Calu3 (cell line): ENCODE data around the gene TAF1D. TPM values are rescaled to one million over a fixed set of nuclear protein-coding genes. Genes with fewer than 3 reads are reported as not detected.
A peak's percentile ranks its signal among the peaks of the same experiment; 100 is the strongest.
"Not testable (repeated sequence)": the region's sequence is repeated elsewhere in the genome, so short reads cannot be mapped to it uniquely, and the experiment has no call there.

Experiments used
- BruUV-seq: library from RNA; stranded (reverse); fragments of 400-500 nt; replicated peaks from 2 replicates; lab custom pipeline; 2021; lab: Mats Ljungman, UMichigan
- CTCF ChIA-PET: fragments of 300-600 bp; sonication (Branson Sonifier 250); formaldehyde crosslinking; loops from one replicate; lab custom pipeline; 2022; ENCODE audit warnings: antibody characterized with exemption; lab: Charles Lee
- DNase-seq: peaks from one replicate; pipeline ENCODE4 v3.0.0; 2022
- H3K27ac Mint-ChIP-seq: one replicate; pipeline ENCODE4 v1.8.0; 2022; ENCODE audit warnings: mixed read lengths; ENCODE audit not compliant: unreplicated experiment
- H3K27me3 Mint-ChIP-seq: one replicate; pipeline ENCODE4 v1.8.0; 2022; ENCODE audit warnings: mixed read lengths; ENCODE audit not compliant: unreplicated experiment
- H3K36me3 Mint-ChIP-seq: one replicate; pipeline ENCODE4 v1.8.0; 2022; ENCODE audit warnings: mild to moderate bottlenecking, moderate library complexity, mixed read lengths; ENCODE audit not compliant: insufficient read depth, unreplicated experiment
- H3K4me1 Mint-ChIP-seq: one replicate; pipeline ENCODE4 v1.8.0; 2022; ENCODE audit warnings: mild to moderate bottlenecking, low read depth, mixed read lengths; ENCODE audit not compliant: unreplicated experiment
- H3K4me3 Mint-ChIP-seq: one replicate; pipeline ENCODE4 v1.8.0; 2022; ENCODE audit warnings: mild to moderate bottlenecking, low read depth, moderate library complexity, mixed read lengths; ENCODE audit not compliant: unreplicated experiment
- H3K9me3 Mint-ChIP-seq: one replicate; pipeline ENCODE4 v1.8.0; 2022; ENCODE audit warnings: low read depth, mixed read lengths; ENCODE audit not compliant: unreplicated experiment
- intact Hi-C: fragments of 100-400 bp; cut with micrococcal nuclease; formaldehyde crosslinking; loops from one replicate; pipeline ENCODE4 v1.10.0; 2022; ENCODE audit not compliant: unreplicated experiment
- total RNA-seq: library from RNA; stranded (reverse); gene quantifications from 2 replicates; pipeline ENCODE4 v1.2.3, GENCODE V29; 2022
- TF ChIP-seq, protein P1 (sequence below): fragments of 200-600 bp; IDR thresholded peaks from one replicate; pipeline ENCODE4 v1.8.0; 2022; ENCODE audit warnings: antibody characterized with exemption; ENCODE audit not compliant: unreplicated experiment

The TAF1D gene
- total RNA-seq, 1 experiment from 2014 or later = 107 TPM

DNA sequence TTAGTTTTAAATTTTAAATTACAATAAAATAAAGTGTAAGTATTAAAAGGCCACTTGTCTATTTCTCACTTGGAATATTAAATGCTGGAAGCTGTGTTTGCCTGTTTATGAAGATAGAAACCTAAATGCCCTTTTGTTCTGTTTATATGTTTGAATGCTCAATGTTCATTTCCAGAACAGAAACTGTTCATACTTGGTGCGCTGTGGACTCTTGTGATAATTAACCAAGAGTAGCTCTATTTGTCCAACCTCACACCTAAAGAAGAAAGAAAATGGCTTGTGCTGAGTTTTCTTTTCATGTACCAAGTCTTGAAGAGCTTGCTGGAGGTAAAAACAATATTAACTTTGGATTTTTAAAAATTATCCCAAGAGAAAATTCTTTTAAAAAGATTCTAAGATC is 5.8 kb upstream of the TAF1D start:
- intact Hi-C loops = no loop called here

DNA sequence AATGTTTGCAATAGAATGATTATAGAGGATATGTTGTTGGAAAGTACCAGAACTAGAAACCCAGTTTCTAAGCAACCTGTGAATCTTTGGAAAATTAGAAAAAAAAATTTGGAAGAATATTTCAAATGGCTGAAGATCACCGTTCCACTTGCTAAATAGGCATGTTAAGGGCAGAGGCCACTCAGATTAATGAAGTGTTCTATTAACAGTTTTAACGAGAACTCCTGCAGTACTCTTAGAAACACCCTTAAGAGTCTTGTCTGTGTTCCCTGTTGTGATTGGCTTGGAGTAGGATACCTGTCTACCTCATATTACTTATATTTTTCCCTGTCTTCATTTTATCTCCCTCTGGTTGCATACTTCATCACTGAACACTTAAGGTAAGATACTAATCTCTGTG is 4.8 kb upstream of the TAF1D start:
- no peaks in the 10 kb centered on the region for H3K9me3 Mint-ChIP-seq
- CTCF ChIA-PET = no interaction called here
- H3K27me3 Mint-ChIP-seq = no peaks in the 10 kb centered on the region
- TF ChIP-seq, protein P1, sequence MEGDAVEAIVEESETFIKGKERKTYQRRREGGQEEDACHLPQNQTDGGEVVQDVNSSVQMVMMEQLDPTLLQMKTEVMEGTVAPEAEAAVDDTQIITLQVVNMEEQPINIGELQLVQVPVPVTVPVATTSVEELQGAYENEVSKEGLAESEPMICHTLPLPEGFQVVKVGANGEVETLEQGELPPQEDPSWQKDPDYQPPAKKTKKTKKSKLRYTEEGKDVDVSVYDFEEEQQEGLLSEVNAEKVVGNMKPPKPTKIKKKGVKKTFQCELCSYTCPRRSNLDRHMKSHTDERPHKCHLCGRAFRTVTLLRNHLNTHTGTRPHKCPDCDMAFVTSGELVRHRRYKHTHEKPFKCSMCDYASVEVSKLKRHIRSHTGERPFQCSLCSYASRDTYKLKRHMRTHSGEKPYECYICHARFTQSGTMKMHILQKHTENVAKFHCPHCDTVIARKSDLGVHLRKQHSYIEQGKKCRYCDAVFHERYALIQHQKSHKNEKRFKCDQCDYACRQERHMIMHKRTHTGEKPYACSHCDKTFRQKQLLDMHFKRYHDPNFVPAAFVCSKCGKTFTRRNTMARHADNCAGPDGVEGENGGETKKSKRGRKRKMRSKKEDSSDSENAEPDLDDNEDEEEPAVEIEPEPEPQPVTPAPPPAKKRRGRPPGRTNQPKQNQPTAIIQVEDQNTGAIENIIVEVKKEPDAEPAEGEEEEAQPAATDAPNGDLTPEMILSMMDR = no peak
- DNase-seq = no peak
- no TSS peak for BruUV-seq
- peaks cover 12% of the 10 kb centered on the region for H3K4me1 Mint-ChIP-seq
- no peak overlapping the region for H3K27ac Mint-ChIP-seq
- intact Hi-C loops = no loop called here
- peak overlapping the region; percentile 64 for H3K4me3 Mint-ChIP-seq
- peaks cover 19% of the 10 kb centered on the region for H3K36me3 Mint-ChIP-seq

More for the DNA sequence above, 5.8 kb upstream of the TAF1D start:
- TF ChIP-seq, protein P1 = no peak
- Mint-ChIP-seq H3K27me3 (no peaks in the 10 kb centered on the region), H3K4me1 (peaks cover 12% of the 10 kb centered on the region), H3K27ac (no peak overlapping the region), H3K36me3 (peaks cover 9% of the 10 kb centered on the region), H3K9me3 (no peaks in the 10 kb centered on the region), H3K4me3 (no peak overlapping the region)
- CTCF ChIA-PET = no interaction called here
- no peak for DNase-seq
- no TSS peak for BruUV-seq

DNA sequence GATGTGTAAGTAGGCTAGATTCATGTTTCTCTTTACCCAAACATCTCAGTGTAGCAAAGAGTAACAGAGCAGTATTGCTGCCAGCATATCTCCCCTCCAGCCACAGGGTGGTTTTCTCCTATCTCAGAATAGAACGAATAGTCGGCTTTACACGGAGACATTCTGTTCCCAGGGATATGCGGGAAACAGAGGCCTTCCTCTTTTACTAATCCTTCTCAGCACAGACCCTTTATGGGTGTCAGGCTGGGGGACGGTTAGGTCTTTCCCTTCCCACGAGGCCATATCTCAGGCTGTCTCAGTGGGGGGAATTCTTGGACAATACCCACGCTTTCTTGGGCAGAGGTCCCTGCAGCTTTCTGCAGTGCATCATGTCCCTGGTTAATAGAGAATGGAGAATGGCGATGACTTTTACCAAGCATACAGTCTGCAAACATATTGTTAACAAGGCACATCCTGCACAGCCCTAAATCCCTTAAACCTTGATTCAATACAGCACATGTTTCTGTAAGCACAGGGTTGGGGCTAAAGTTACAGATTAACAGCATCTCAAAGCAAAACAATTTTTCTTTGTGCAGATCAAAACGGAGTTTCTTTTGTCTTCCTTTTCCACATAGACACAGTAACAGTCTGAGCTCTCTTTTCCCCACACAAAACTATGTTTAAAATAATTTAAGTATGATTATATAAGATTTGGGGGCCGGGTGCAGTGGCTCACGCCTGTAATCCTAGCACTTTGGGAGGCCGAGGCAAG is 3.9 kb upstream of the TAF1D start:
- H3K27ac Mint-ChIP-seq, H3K27me3 Mint-ChIP-seq, H3K9me3 Mint-ChIP-seq, intact Hi-C loops, CTCF ChIA-PET, BruUV-seq, DNase-seq: not testable (repeated sequence)
- H3K36me3 Mint-ChIP-seq = peaks cover 28% of the 10 kb centered on the region
- H3K4me3 Mint-ChIP-seq = peak overlapping the region; percentile 64
- peaks cover 12% of the 10 kb centered on the region for H3K4me1 Mint-ChIP-seq

DNA sequence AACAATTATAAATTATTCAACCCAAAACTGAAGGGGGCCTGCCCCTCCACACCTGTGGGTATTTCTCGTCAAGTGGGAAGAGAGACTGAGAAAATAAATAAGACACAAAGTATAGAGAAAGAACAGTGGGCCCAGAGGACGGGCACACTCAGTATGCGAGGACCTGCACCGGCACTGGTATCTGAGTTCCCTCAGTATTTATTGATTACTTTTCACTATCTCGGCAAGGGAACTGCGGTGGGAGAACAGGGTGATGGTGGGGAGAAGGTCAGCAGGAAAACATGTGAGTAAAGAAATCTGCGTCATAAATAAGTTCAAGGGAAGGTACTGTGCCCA is 3.3 kb upstream of the TAF1D start:
- H3K36me3 Mint-ChIP-seq = peaks cover 33% of the 10 kb centered on the region
- H3K9me3 Mint-ChIP-seq = no peaks in the 10 kb centered on the region
- H3K27ac Mint-ChIP-seq = no peak overlapping the region
- H3K4me1 Mint-ChIP-seq = peaks cover 12% of the 10 kb centered on the region
- BruUV-seq = no TSS peak
- H3K27me3 Mint-ChIP-seq = no peaks in the 10 kb centered on the region
- no peak for DNase-seq
- TF ChIP-seq, protein P1 = no peak
- CTCF ChIA-PET = no interaction called here
- peak overlapping the region; percentile 64 for H3K4me3 Mint-ChIP-seq
- intact Hi-C loops = no loop called here

DNA sequence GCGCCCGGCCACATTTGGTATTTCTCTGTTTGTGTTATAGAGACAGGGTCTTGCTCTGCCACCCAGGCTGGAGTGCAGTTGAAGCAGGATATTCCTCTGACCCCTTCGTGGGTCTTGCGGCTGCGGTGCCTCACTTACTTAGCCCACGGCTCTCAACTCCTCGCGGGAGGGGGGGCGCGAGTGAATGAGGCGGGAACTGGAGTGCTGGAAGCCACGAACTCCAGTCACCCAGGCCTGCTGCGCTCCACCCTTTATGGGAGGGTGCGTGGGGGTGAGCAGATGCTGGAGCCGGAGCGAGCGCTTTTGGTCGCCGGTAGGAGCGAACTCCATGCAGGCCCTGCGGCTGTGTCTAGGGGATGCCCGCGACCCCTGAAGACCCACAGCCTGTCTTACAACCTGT is 2.0 kb upstream of the TAF1D start:
- peaks cover 15% of the 10 kb centered on the region for H3K4me1 Mint-ChIP-seq
- CTCF ChIA-PET = no interaction called here

More for the DNA sequence above, 2.0 kb upstream of the TAF1D start:
- DNase-seq = no peak
- H3K27ac Mint-ChIP-seq = no peak overlapping the region
- no peaks in the 10 kb centered on the region for H3K9me3 Mint-ChIP-seq
- BruUV-seq = no TSS peak
- H3K27me3 Mint-ChIP-seq = no peaks in the 10 kb centered on the region
- TF ChIP-seq, protein P1 = no peak
- peaks cover 42% of the 10 kb centered on the region for H3K36me3 Mint-ChIP-seq
- H3K4me3 Mint-ChIP-seq = peak overlapping the region; percentile 96
- intact Hi-C loops = no loop called here
